HG02798 (cell line): ENCODE measurements around the gene CEND1.
A peak's percentile ranks its signal among the peaks of the same experiment; 100 is the strongest.

Experiments
- ATAC-seq: cut with Tn5 transposase; IDR thresholded peaks from one replicate; pipeline ENCODE4 v1.9.1; 2021; ENCODE audit warnings: mild to moderate bottlenecking; ENCODE audit not compliant: unreplicated experiment, poor library complexity

The CEND1 gene

DNA sequence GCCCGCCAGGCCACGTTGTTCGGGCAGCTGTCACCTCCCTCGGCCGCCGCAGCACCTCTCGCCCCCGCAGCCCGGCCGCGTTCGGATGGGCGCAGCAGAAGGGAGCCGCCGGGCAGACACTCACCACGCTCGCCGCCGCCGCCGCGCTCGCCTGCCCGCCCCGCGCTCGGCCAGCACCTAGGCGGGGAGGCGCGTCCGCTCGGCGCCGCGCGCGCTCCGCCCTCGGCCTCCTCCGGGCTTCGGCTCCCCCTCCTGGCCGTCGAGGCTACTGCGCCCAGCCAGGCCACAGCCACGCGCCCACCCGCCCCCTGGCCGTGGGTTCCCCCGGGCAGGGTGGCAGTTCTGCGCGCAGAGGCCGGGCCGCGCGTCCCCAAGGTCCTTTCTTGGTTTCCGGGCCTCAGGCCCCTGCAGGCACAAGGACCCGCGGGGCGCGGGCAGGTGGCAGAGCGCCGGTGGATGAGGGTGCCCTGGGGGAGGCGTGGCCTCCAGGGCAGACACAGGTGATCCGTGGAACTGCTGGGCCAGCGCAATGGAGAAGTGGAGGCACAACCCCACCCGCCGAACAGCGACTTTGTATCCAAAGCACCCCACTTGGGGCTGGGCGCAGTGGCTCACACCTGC is 8.3 kb upstream of the CEND1 start, which contains the start of gene SLC25A22:
Gene SLC25A22, minus strand, starts transcription at position 189 of the 621 bp plus-strand sequence. CDS start 3,275 bp downstream, outside the sequence.
- peak; percentile 74 for ATAC-seq

DNA sequence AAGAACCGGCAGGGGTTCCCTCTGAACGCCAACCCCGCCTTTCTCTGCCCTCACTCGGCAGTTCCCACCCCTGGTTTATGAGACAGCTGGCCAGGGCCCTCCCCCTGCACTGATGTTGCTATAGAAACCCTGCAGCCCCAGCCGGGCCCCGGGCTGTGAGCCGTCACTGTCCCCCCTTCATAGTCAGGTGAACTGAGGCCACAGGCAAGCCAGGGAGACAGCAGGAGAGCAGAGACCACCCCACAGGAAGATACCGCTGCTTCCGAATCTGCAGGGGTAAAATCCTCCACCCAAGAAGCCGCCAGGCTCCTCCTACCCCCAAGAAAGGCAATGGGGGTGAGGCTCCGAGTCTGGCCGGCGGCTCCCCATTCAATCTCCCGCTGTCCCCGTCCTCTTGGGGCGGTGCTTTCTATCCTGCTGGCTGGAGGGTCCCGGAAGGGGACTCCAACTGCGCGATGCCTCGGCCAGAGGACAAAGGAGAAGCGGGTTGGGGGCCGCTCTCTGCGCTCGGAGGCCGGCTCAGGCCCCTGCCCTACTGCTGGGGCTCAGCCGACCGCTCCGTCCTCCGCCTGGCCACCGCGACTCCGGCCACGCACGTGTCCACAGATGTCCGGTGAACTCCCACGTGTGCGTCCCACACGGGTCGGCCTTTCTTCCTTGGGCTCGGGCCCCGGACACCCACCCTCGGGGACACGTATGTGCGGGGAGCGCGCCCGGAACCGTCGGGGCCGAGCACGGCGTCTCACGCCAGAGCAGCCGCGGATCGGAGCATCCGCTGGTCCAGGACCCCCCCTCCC is 7.6 kb upstream of the CEND1 start:
- ATAC-seq: peak; percentile 45

DNA sequence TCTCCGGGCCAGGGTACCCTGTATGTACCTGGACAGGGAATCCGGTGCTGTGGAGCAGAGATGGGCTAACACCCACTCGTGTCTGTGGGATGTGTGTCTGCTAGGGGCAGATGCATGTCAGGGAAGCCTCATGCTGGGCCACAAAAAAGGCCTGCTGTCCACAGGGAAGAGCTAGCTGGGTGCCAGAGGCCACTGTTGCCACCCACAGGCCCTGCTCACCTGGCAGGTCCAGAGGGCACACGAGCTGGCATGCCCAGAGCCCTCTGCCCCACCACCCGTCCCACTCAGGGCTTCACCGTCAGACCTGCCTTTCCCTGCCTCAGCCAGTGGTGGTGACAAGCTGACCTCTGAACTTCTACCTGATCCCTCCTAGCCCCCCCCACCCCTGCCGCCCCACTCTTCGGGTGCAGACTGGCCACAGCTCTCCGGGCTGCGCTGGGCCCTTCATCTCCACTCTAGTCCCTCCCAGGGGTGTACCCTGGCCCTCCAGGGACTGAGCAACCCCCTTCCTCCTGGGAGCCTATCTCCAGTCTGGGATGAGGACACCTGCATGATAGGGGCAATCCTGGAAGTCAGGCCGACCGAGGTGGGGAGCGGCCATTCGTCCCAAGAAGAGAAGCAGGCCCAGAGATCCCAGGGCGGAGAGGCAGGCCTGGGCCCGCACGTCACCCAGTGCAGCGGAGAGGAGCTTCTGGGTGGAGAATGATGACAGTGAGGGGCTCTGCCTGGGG is 6.8 kb upstream of the CEND1 start:
- ATAC-seq: no peak

DNA sequence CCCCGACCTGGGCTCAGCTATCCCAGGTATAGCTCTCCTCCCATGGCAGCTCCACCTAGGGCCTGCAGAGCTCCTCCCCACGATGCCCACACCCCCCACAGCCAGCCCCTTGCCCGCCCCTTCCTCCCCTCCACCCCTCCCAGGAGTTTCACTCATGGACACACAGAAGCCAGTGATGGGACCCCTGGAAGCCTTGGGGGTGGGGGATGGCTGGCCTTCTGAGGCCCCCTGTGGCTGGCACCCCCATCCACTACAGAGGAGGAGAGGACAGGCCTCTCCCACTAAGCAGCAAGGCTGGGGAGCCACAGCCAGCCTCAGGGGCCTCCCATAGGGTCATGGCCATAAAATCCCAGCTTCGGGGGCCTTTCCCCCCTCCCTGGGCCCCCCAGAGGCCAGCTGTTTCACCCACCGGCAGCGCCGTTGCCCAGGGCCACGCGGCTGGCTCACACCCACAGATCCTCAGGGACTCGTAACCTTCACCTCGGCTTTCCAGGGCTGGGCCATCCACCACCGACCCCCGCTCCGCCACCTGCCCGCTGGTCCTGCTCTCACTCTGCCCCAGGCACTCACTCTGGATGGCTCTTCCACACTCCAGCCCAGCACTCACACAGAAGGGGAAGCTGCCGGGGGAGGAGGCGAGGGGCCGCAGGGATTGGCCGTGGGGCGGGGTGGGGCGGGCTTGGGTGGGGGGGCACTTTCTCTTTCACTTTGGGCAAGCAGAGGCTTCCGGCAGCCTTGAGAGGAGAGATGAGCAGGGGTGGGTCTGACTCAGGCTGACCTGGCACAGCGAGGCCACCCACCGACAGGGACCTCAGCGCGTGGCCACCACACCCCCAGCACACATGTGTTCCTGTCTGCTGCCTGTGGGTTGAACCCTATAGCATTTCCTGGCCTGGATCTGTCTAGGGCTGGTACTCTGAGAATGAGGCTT is 6.0 kb upstream of the CEND1 start:
- ATAC-seq: peak; percentile 19

DNA sequence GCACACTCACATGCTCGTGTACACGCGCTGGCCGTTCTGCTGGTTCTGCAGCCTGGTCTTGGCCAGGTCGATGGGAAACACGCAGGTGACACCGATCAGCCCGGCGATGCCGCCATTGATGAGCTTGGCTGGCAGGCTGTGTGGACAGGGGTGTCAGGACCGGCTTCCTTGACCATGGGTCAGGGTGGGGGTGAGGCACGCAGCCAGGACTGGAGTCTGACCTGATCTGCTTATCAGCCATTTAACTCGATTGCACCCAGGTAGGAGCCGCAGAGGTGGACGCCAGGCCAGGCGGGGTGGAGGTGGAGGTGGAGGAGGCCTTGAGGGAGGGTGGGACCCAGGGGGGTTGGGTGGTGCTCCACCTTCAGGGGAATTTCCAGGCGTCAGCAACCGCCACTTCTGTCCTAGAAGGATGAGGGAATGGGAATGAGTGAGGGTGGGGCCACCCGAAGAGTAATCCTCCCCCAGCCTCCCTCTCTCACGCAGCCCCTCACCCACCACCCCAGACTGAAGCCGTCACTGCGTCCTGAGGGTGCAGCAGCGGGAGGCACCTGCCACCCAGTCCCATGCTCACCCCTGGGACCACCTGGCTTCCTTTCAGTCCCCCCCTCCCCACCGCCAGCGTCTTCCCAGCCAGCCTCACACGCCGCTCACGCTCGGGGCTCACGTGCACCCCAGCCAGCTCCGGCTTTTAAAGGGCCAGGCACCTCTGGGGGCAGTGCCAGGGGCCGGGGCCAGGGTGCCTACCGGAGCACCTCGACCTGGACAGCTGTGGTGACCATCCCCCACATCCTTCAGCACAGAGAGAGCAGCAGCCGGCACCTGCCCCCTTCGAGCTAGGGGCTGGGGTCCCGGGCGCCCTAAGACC is 5.1 kb upstream of the CEND1 start:
- ATAC-seq: no peak

DNA sequence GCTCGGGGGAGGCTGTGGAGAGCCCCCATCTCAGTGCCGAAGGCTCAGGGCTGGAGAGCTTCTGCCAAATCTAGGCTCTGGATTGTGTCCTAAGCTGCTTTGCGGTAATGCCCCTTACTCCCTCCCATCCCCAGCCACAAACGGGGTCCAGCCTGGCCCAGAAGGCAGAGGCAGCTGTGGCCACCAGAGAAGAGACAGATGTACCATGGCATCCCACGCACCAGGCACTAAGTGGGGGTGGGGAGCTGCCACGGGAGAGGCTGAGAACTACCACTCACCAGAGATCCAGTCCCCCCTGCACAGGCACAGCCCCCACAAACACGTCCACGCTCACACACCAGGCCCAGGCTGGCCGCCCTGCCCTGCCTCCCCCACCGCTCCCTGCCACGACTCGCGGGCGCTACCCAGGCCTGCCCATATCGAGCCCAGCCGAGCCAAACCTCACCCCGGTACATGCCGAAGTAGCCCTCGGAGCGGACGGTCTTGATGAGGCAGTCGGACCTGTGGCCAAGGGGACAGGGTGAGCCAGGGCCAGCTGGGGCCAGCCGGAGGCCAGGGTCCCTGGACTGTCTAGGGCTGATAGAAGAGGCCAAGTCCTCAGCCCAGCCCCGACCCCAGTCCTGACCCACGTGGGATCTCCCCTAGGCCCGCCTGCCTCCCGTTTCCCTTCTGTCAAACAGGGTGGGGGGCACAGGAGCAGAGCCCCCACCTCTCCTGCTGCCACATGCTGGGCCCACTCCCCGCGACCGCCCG is 4.3 kb upstream of the CEND1 start:
- no peak for ATAC-seq

DNA sequence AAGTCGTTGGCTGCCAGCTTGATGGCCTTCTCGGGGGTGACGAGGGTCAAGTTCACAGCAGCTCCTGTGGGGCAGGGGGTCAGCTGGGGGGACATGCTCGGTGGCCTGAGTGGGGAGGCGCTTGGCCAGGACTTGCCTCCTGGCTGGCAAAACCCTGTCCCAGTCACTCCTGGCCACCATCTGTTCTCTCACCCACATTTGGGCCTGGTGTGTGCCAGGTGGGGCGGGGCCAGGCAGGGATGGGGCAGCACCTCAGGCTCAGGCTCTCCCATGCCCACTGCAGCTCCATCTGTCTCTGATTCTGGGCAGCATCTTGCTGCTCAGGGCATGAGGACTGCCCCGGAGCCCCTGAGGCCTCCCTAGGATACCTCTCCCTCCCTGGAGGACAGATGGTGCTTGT is 3.7 kb upstream of the CEND1 start:
- no peak for ATAC-seq

DNA sequence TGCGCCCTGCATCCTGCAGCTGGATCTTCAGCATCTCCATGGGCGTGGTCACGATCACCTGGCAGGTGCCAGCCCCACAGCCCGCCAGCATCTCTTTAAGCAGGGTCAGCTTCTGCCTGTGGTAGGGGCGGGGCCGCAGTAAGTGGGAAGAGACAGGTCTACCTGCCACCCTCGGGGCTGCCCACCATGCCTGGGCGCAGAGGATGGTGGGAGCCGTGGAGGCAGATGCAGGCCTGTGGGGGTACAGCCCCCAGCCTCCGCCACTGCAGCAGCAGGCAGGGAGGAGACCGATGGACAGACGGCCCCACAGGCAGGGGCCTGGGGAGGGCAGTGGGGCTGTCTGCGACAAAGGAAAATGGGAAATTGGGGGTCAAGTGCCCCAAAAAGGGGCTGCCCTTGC is 3.0 kb upstream of the CEND1 start:
- no peak for ATAC-seq

DNA sequence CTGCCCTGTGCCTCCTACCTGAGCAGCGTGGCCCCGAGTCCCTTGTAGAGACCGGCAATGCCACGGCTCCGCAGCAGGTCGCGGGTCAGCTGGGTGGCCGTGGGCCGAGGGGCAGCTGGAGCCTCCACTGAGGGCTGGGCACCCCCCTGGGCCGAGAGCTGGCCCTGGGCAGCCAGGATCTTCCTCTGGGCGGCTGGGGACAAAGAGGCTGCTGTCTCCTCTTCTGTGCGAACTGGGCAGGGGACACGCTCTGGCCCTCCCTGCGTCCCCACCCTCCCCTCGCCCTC is 2.6 kb upstream of the CEND1 start:
- ATAC-seq: no peak

DNA sequence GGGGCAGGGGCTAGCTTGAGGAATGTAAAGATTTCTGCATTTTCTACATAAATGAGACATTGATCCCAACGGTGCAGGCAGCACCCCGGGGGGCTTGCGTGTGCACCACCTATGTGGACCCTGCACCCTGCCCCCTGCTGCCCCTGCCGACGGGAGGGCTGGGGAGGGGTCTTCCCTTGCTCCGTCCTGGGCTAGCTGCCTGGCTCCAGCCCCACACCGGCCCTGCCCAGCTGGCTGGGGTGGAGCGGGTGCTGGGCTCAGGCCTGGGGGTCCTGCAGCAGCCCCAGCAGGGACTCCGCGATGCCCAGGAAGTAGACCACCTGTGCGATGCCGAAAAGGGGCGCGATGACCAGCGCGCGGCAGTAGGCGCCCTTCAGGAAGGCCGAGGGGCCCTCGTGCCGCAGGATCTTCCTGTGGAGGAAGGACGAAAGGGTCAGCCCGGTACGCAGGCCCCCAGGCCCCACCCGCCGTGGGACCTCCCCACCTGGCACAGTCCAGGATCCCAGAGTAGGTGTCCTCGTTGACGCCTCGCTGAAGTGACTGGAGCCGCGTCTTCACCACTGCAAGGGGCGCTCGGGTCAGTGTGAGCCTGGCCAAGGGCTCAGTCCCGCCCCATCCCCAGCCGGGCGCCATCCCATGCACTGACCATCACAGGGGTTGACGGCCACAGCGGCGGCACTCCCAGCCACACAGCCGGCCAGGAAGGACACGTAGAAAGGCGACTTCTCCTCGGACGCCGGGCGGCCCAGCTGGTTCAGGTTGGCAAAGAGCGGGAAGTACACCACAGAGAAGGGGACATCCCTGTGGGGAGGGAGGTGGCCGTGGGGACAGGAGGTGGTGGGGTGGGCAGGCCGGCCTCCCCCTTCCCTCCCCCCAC is 2.0 kb upstream of the CEND1 start:
- no peak for ATAC-seq

DNA sequence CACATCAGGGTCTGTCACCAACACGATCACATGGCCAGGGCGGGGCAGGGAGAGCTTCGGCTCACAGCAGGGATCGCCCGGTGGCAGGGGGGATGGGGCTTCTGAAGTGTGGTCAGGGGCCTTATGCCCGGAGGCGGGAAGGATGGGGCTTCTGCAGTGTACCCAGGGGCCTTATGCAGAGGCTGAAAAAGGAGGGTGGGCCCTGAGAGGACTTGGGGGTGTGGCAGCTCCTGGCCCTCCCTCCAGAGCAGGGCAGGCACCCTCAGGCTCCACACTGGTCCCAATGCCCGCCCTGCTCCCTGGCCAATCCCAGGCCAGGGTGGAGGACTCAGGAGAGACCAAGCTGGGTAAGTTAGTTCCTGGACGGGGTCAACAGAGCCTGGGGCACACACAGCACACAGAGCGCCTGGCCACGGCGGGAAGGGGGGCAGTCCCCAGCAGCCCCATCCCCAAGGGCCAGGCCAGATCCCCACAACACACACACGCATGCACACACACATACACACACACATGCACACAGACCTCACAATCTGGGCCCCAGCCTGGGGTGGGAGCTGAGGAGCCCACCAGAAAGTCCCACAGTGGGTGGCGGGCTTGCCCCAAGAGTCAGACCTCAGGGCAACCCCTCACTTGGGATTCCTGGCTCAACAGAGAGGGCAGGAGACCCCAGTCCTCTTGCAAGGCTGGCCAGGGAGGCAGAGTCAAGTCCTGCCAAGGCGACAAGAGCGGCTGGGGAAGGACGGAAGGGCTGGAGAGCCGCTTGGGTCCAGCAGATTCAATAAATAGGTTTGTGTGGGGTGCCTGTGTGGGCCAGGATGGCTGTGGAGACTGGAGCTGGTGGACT is 1.1 kb upstream of the CEND1 start:
- ATAC-seq: no peak

DNA sequence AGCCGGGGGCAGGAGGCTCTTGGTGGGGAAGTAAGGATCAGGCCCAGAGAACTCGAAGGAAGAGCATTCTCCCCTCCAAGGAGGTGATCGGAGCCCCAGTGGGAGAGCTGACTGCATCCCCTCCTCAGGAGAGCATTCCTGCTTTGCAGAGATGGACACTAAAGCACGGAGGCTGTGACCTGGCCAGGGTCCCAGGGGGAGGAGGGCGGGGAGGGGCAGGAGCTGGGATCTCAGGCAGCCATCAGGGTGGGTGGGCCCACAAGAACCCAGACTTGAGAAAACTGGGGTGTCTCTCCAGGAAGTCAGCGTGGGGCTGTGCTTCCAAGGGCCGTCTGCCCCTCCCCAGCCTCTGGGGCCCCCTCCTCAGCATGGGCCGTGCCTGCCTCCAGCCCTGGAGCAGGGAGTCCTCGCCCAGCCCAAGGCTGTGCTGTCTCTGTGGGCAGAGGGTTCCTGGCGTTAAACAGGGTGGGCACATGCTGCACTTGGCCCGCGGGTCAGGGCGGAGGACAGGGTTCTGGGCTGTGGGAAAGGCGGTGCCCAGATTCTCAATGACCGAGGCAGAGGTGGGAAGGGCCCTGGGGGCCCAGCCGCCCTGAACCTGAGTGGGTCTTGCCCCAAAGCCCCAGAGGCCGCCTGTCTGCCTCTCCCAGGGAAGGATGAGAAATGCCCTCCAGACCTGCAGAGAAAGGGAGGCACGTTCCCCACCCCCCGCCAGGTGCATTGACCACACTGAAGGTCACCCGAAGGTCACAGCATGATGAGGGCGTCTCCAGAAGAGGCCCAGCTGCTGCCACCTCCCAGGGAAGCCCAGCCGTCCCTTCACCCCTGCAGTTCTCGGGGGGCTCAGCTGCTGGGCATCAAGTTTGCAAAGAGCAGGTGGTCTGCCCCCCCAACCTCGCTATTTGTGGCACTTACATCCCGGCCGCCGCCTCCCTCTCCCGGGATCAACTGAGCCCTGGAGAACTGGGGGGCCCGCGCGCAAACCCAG is 643 bp downstream of the CEND1 start:
- ATAC-seq: no peak

DNA sequence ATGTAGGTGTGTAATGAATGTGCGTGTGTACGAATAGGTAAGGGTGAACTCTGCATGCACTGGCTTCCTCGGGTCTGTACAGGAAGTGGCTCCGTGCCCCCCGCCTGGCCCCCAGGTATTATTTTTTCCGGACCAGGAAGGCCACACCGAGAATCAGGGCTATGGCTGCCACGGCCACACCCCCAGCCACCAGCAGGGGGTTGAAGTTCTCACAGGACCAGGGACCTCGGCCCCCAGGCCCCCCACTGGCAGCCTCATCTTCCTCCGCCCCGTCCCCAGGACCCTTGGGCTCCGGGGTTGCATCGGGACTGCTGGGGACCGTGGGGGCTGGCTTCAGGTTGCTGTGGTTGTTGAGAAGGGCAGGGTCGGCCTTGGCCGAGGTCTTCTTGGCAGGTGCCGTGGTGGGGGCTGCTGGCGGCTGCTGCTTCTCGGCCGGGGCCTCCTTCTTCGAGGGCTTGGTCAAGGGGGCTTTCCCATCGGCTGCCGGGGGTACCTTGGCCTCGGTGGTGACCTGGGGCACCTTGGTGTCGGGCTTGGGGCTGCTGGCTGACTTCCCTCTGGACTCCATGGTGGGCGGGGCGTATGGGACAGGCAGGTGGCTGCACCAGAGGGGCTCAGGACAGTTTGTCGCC is 1.8 kb downstream of the CEND1 start:
- no peak for ATAC-seq

DNA sequence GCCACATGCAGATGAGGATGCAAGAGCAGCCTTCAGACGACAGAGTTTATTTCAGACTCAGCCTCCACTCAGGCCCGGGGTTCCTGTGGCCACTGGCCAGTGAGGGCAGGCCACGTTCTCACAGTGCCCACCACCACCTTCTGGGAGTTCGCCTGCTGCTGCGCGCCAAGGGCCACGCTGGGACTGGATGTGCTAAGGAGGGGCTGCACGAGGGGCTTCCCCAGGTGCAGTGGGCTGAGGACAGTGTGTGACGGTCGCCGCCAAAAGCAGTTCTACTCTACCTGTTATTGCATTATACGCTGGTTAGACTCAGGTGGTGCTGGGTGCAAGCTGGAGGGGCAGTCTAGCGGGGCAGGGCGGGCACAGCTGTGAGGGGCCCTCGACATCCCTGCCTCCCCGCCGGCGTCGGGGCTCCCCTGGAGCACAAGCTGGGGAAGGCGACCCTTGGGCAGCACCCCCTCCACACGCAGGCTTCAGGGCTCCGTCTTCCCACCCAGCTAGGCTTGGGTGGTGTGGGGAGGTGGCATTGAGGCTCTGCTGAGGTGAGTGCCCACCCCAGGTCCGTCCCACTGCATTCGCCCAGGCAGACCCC is 2.7 kb downstream of the CEND1 start:
- ATAC-seq: no peak
